ENCODE results near the gene MAP3K14. TPM values are rescaled to one million over a fixed set of nuclear protein-coding genes. Genes with fewer than 3 reads are reported as not detected.
A peak's percentile ranks its signal among the peaks of the same experiment; 100 is the strongest.

The MAP3K14 gene
- total RNA-seq, 1 donor from 2014 or later = 9.8 TPM

- TF ChIP-seq, protein P1, sequence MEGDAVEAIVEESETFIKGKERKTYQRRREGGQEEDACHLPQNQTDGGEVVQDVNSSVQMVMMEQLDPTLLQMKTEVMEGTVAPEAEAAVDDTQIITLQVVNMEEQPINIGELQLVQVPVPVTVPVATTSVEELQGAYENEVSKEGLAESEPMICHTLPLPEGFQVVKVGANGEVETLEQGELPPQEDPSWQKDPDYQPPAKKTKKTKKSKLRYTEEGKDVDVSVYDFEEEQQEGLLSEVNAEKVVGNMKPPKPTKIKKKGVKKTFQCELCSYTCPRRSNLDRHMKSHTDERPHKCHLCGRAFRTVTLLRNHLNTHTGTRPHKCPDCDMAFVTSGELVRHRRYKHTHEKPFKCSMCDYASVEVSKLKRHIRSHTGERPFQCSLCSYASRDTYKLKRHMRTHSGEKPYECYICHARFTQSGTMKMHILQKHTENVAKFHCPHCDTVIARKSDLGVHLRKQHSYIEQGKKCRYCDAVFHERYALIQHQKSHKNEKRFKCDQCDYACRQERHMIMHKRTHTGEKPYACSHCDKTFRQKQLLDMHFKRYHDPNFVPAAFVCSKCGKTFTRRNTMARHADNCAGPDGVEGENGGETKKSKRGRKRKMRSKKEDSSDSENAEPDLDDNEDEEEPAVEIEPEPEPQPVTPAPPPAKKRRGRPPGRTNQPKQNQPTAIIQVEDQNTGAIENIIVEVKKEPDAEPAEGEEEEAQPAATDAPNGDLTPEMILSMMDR (IDR thresholded peaks at IDR 0.05; ENCODE audit: unreplicated experiment) = no peak
- Mint-ChIP-seq H3K4me3 (no peak overlapping the region), H3K27ac (peak overlapping the region; percentile 34), H3K4me1 (peaks cover 27% of the 10 kb centered on the region), H3K27me3 (ENCODE audit: low read depth) (no peaks in the 10 kb centered on the region), H3K36me3 (peaks cover 14% of the 10 kb centered on the region), H3K9me3 (no peaks in the 10 kb centered on the region)
- no peak for DNase-seq (ENCODE audit: low spot score in 2 of 2, unreplicated experiment in 2 of 2)
Observed at GRCh38 chr17:45289301-45290268, 27.2 kb downstream of the MAP3K14 start.

DNA sequence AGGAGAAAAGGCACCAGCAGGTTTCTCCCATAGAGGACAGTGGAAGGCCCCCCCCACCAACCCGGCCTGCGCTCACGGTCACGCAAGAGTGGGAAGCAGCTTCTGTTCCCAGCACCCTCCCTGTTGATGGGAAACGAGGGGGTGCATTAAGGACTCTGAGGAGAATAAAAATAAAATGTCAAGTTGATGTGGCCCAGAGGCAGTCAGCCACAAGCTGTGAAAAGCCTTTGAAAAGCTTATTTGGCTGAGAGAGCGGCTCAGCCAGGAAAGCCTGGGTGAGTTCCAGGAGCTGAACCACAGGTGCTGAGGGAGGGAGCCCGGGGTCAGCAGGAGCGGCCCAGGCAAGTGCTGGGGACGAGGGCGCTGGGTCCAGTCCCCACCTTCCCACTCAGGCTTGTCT is 28.0 kb downstream of the MAP3K14 start:
- H3K27me3 Mint-ChIP-seq (ENCODE audit: low read depth) = no peaks in the 10 kb centered on the region
- no peak for DNase-seq (ENCODE audit: low spot score in 2 of 2, unreplicated experiment in 2 of 2)
- H3K36me3 Mint-ChIP-seq = peaks cover 21% of the 10 kb centered on the region
- no peak overlapping the region for H3K27ac Mint-ChIP-seq
- peaks cover 19% of the 10 kb centered on the region for H3K4me1 Mint-ChIP-seq
- TF ChIP-seq, protein P1 (IDR thresholded peaks at IDR 0.05; ENCODE audit: unreplicated experiment) = no peak
- H3K4me3 Mint-ChIP-seq = no peak overlapping the region
- no peaks in the 10 kb centered on the region for H3K9me3 Mint-ChIP-seq

DNA sequence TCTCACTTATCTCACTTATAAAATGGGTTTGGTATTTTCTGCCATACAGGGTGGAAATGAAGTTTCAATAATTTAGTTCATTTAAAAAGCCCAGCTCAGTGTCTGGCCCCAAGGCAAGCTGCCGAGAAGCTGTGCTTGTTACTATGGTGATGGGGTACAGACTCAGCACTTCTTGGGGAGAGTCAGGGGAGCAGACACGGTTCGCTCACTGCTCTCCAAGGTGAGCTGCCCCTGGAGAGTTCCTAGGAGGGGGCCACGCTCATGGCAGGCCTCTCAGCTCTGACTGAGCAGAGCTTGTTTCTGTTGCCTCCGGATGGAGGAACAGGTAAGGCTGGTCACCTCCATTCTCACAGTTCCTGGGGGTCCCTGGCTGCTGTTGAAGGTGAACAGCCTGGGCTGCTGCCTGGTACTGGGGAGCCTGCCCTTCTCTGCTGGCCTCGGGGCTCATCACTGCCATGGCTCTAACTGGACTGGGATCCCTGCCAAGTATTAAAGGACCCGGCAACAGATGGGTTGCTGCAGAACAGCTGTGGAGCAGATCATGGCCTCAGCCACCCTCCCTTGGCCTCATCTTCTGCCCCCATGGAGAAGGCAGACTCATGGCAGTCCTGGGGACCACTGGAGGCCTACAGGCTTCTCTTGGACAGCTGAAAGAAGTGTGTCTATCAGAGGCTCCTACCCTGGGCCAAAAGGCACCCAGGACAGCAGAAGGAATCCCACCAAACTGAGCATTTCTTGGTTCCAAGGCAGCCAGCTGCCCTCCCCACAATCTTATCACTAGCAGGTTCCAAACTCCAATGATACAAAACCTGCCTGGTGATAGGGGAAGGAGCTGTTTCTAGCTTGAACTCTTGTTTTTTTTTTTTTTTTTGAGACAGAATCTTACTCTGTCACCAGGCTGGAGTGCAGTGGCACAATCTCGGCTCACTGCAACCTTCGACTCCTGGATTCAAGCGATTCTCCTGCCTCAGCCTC is 29.0 kb downstream of the MAP3K14 start:
- Mint-ChIP-seq H3K9me3 (no peaks in the 10 kb centered on the region), H3K36me3 (peaks cover 24% of the 10 kb centered on the region), H3K4me3 (no peak overlapping the region), H3K4me1 (peaks cover 9% of the 10 kb centered on the region), H3K27me3 (ENCODE audit: low read depth) (no peaks in the 10 kb centered on the region), H3K27ac (no peak overlapping the region)
- TF ChIP-seq, protein P1 (IDR thresholded peaks at IDR 0.05; ENCODE audit: unreplicated experiment) = no peak
- DNase-seq (ENCODE audit: low spot score in 2 of 2, unreplicated experiment in 2 of 2) = no peak

DNA sequence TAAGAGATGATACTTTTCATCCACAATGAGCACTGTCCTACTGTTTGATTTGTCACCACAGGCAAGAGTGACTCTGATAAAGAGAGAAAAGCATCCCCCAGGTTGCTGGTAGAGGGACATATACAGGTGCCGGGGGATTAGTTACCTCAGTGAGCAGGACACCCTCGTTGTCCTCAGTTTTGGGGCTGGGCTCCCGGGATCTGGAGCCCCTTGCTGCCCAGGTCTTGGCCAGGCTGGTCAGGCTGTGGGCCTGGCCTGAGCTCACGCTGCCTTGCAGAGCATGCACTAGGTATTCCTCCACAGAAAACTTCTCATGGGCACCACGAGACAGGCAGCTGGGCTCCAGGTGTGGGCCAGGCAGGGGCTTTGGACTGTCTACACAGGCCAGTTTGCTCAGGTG is 30.5 kb downstream of the MAP3K14 start:
- no peak overlapping the region for H3K27ac Mint-ChIP-seq
- no peak for DNase-seq (ENCODE audit: low spot score in 2 of 2, unreplicated experiment in 2 of 2)

More for the DNA sequence above, 30.5 kb downstream of the MAP3K14 start:
- Mint-ChIP-seq H3K4me3 (no peak overlapping the region), H3K9me3 (no peaks in the 10 kb centered on the region), H3K36me3 (peaks cover 27% of the 10 kb centered on the region), H3K4me1 (peaks cover 8% of the 10 kb centered on the region), H3K27me3 (ENCODE audit: low read depth) (no peaks in the 10 kb centered on the region)
- TF ChIP-seq, protein P1 (IDR thresholded peaks at IDR 0.05; ENCODE audit: unreplicated experiment) = no peak
